Ascending aorta (tissue), 2 donors: Measurements from ENCODE around the gene C11orf42. TPM values are rescaled to one million over a fixed set of nuclear protein-coding genes. Genes with fewer than 3 reads are reported as not detected.

ENCODE experiments used
- DNase-seq, 2 donors: peaks; one replicate each; pipeline ENCODE4 v3.0.0-alpha.2; 2019; ENCODE audit warnings: low spot score in 2 of 2
- H3K27ac ChIP-seq, 2 donors: fragments of 200-600 bp; sonication (generic); one replicate each; pipeline ENCODE4 v1.5.1; 2016 to 2017; ENCODE audit warnings: mild to moderate bottlenecking in 1 of 2
- H3K27me3 ChIP-seq: fragments of 200-600 bp; sonication (generic); one replicate; pipeline ENCODE4 v1.5.1; 2017
- H3K36me3 ChIP-seq, 2 donors: fragments of 200-600 bp; sonication (generic); one replicate each; pipeline ENCODE4 v1.5.1; 2016
- H3K4me1 ChIP-seq, 2 donors: fragments of 200-600 bp; sonication (generic); one replicate each; pipeline ENCODE4 v1.5.1; 2016 to 2017; ENCODE audit warnings: mild to moderate bottlenecking in 1 of 2
- H3K4me3 ChIP-seq, 2 donors: fragments of 200-600 bp; sonication (generic); one replicate each; pipeline ENCODE4 v1.5.1; 2016 to 2017; ENCODE audit warnings: mild to moderate bottlenecking in 1 of 2
- H3K9me3 ChIP-seq, 2 donors: fragments of 200-600 bp; sonication (generic); one replicate each; pipeline ENCODE4 v1.5.1; 2016
- CTCF ChIP-seq, 3 experiments: fragments of 200-600 bp in 2 of 3; fragments of 450-650 bp in 1 of 3; sonication (generic) in 2 of 3; IDR thresholded peaks; one replicate each; pipeline ENCODE4 v1.5.1; 2016 to 2019; ENCODE audit warnings: antibody characterized with exemption in 3 of 3, mild to moderate bottlenecking in 1 of 3, moderate library complexity in 1 of 3
- intact Hi-C: fragments of 100-400 bp; cut with DNase I; formaldehyde crosslinking; loops from one replicate; pipeline ENCODE4 v1.15.1; 2023
- total RNA-seq: library from RNA; depleted of rRNA; stranded (reverse); fragments of >200 nt; gene quantifications from one replicate; pipeline ENCODE4 v1.1.0, GENCODE V29; 2016

C11orf42 gene
- total RNA-seq, 1 donor from 2014 or later = not detected

GRCh38 chr11:6229911-6230310 lies 24.6 kb downstream of the C11orf42 start:
- intact Hi-C loops = loop anchor here (10.0 kb wide), 1 partner anchor 1285 kb away; the partner anchor contains the start of gene PPFIBP2
- H3K27me3 ChIP-seq = no peaks in the 10 kb centered on the region
- H3K9me3 ChIP-seq = no peaks in the 10 kb centered on the region
- H3K27ac ChIP-seq = no peak overlapping the region
- no peaks in the 10 kb centered on the region for H3K36me3 ChIP-seq
- H3K4me1 ChIP-seq = peaks cover 0 to 14% of the 10 kb centered on the region in 2 donors
- H3K4me3 ChIP-seq = no peak overlapping the region
- no peak for DNase-seq
- no peak for TF ChIP-seq CTCF (IDR thresholded peaks at IDR 0.05)

- intact Hi-C loops = loop anchor here (10.0 kb wide), 1 partner anchor 1282 kb away; the partner anchor contains the start of gene PPFIBP2
- Histone ChIP-seq H3K4me1 (peaks cover 0 to 12% of the 10 kb centered on the region in 2 donors), H3K9me3 (no peaks in the 10 kb centered on the region), H3K4me3 (peak overlapping the region in 1 of 2 donors; percentile 79), H3K27ac (no peak overlapping the region), H3K36me3 (no peaks in the 10 kb centered on the region), H3K27me3 (no peaks in the 10 kb centered on the region)
- TF ChIP-seq CTCF (IDR thresholded peaks at IDR 0.05) = no peak
- DNase-seq = no peak
Observed at GRCh38 chr11:6232899-6233298, 27.5 kb downstream of the C11orf42 start.

- Histone ChIP-seq H3K27ac (peak overlapping the region; percentile 66 to 74), H3K9me3 (no peaks in the 10 kb centered on the region), H3K36me3 (no peaks in the 10 kb centered on the region), H3K4me3 (peak overlapping the region; percentile 52 to 79), H3K4me1 (peaks cover 0 to 12% of the 10 kb centered on the region in 2 donors), H3K27me3 (no peaks in the 10 kb centered on the region)
- intact Hi-C loops = loop anchor here (1.0 to 10.0 kb wide), 6 partner anchors 85 to 1281 kb away; partner anchors contain the start of genes ARFIP2, PPFIBP2, SMPD1 and TIMM10B
- DNase-seq = no peak
- no peak for TF ChIP-seq CTCF (IDR thresholded peaks at IDR 0.05)
Observed at GRCh38 chr11:6233984-6234386, 28.6 kb downstream of the C11orf42 start.

- H3K27me3 ChIP-seq = no peaks in the 10 kb centered on the region
- H3K4me1 ChIP-seq = peaks cover 0 to 12% of the 10 kb centered on the region in 2 donors
- no peaks in the 10 kb centered on the region for H3K9me3 ChIP-seq
- peak within 1 kb of the TSS; percentile 54 to 79 for H3K4me3 ChIP-seq
- peak within 1 kb of the TSS; percentile 78 to 83 for H3K27ac ChIP-seq
- peak in 1 of 3 experiments; percentile 5 for TF ChIP-seq CTCF (IDR thresholded peaks at IDR 0.05)
- peak; percentile 100 for DNase-seq
- intact Hi-C loops = loop anchor here (1.0 to 10.0 kb wide), 10 partner anchors 85 to 1627 kb away; partner anchors contain the start of genes ARFIP2, PPFIBP2, SMPD1 and TAF10
- H3K36me3 ChIP-seq = no peaks in the 10 kb centered on the region
Observed at GRCh38 chr11:6234387-6235107, 29.2 kb downstream of the C11orf42 start, which contains the start of gene FHIP1B. Gene FHIP1B, minus strand, starts transcription at chr11:6234636. Its CDS starts 10,120 bp downstream, at chr11:6224516.

GRCh38 chr11:6237266-6237665 lies 31.9 kb downstream of the C11orf42 start:
- Histone ChIP-seq H3K4me3 (no peak overlapping the region), H3K9me3 (no peaks in the 10 kb centered on the region), H3K27me3 (no peaks in the 10 kb centered on the region), H3K36me3 (no peaks in the 10 kb centered on the region), H3K27ac (no peak overlapping the region), H3K4me1 (peaks cover 0 to 12% of the 10 kb centered on the region in 2 donors)
- intact Hi-C loops = loop anchor here (5.0 to 10.0 kb wide), 4 partner anchors 375 to 1630 kb away; partner anchors contain the start of genes PPFIBP2, TAF10, TRIM22 and TRIM5
- DNase-seq = no peak
- TF ChIP-seq CTCF (IDR thresholded peaks at IDR 0.05) = no peak
